Neural cell (in vitro differentiated cells): ENCODE results near the gene RUSC1.

Source experiments
- CTCF ChIP-seq: fragments of 450-650 bp; IDR thresholded peaks from 2 replicates; pipeline ENCODE4 v1.5.1; 2014; ENCODE audit warnings: antibody characterized with exemption, mild to moderate bottlenecking, moderate library complexity; ENCODE audit not compliant: poor library complexity, severe bottlenecking
- EP300 ChIP-seq: fragments of 450-650 bp; conservative IDR thresholded peaks from 2 replicates; pipeline ENCODE4 v1.6.1; 2014; ENCODE audit warnings: antibody characterized with exemption, mild to moderate bottlenecking, moderate library complexity; ENCODE audit not compliant: poor library complexity, severe bottlenecking
- EZH2 ChIP-seq: fragments of 200-600, 300-800 bp; shearing (Covaris generic), sonication (generic); IDR thresholded peaks from 2 replicates; pipeline ENCODE4 v1.6.1; 2014; ENCODE audit warnings: antibody characterized with exemption, low read length, borderline replicate concordance, mild to moderate bottlenecking; ENCODE audit not compliant: insufficient read depth, poor library complexity, severe bottlenecking
- MXI1 ChIP-seq: fragments of 450-650 bp; conservative IDR thresholded peaks from 2 replicates; pipeline ENCODE4 v1.6.1; 2014; ENCODE audit warnings: antibody characterized with exemption, mild to moderate bottlenecking; ENCODE audit not compliant: poor library complexity, severe bottlenecking
- POLR2AphosphoS5 ChIP-seq: IDR thresholded peaks from 2 replicates; pipeline ENCODE4 v1.6.1; 2012
- RAD21 ChIP-seq: fragments of 450-650 bp; conservative IDR thresholded peaks from 2 replicates; pipeline ENCODE4 v1.6.1; 2014; ENCODE audit warnings: antibody characterized with exemption, mild to moderate bottlenecking, moderate library complexity
- REST ChIP-seq: IDR thresholded peaks from 2 replicates; pipeline ENCODE4 v1.6.1; 2012; ENCODE audit warnings: borderline replicate concordance
- TAF1 ChIP-seq: IDR thresholded peaks from 2 replicates; pipeline ENCODE4 v1.6.1; 2012; ENCODE audit warnings: low read depth

- TF ChIP-seq CTCF (no peak), POLR2AphosphoS5 (no peak), EZH2 (no peak), RAD21 (no peak), EP300 (no peak), TAF1 (no peak), REST (no peak), MXI1 (no peak)
Observed at GRCh38 chr1:155342842-155343241, 22.1 kb downstream of the RUSC1 start.
